Epithelial cell of proximal tubule (primary cell): Measurements from ENCODE around the gene ARF4. TPM values are rescaled to one million over a fixed set of nuclear protein-coding genes. Genes with fewer than 3 reads are reported as not detected.
A peak's percentile ranks its signal among the peaks of the same experiment; 100 is the strongest.

Source experiments
- DNase-seq: peaks from one replicate; pipeline ENCODE4 v3.0.0-alpha.2; 2011; ENCODE audit warnings: low read depth
- H3K4me3 ChIP-seq: 2 replicates; pipeline ENCODE4 v1.5.1; 2011; ENCODE audit warnings: low read depth, mild to moderate bottlenecking, low read length
- CTCF ChIP-seq: conservative IDR thresholded peaks from 2 replicates; pipeline ENCODE4 v1.5.1; 2012; ENCODE audit warnings: low read depth, mild to moderate bottlenecking, low read length
- total RNA-seq: library from RNA; depleted of rRNA; stranded (reverse); fragments of >200 nt; gene quantifications from 2 replicates; pipeline ENCODE4 v1.2.3, GENCODE V29; 2015

Gene ARF4
- total RNA-seq, 1 donor from 2014 or later = 173 TPM

GRCh38 chr3:57545636-57546268 is 51.4 kb downstream of the ARF4 start:
- H3K4me3 ChIP-seq = no peak overlapping the region
- TF ChIP-seq CTCF = no peak
- DNase-seq = no peak

GRCh38 chr3:57544181-57545125 is 52.7 kb downstream of the ARF4 start, which contains the start of gene DNAH12:
Gene DNAH12, minus strand, starts transcription at chr3:57544344. Its CDS starts 1,474 bp downstream, at chr3:57542870.
- peak within 1 kb of the TSS; percentile 56 for H3K4me3 ChIP-seq
- no peak for TF ChIP-seq CTCF
- DNase-seq = no peak

- H3K4me3 ChIP-seq = no peak overlapping the region
- DNase-seq = no peak
- TF ChIP-seq CTCF = no peak
These were observed 58.7 kb downstream of the ARF4 start for GRCh38 chr3:57538465-57538864.

- H3K4me3 ChIP-seq = no peak overlapping the region
- no peak for DNase-seq
- TF ChIP-seq CTCF = no peak
These were observed 67.0 kb downstream of the ARF4 start for GRCh38 chr3:57530071-57530608.

Other genes with a start within 250 kb of the ARF4 start
- gene DNAH12, start 53.0 kb downstream of the ARF4 start, total RNA-seq = not detected in 2 replicates
- gene PDE12, start 41.1 kb downstream of the ARF4 start, total RNA-seq = 13.3 and 29.8 TPM in 2 replicates
- gene DENND6A, start 95.7 kb upstream of the ARF4 start, total RNA-seq = 11.4 and 26.9 TPM in 2 replicates
- 53.5 and 55.1 TPM in 2 replicates for gene SLMAP, start 159.0 kb upstream of the ARF4 start, total RNA-seq